GM19099 (cell line): Measurements from ENCODE around the gene CCDC87.

Source experiments
- POLR2A ChIP-seq: IDR thresholded peaks from 3 replicates; pipeline ENCODE4 v1.6.1; 2011; ENCODE audit warnings: low read depth; ENCODE audit not compliant: insufficient read length; ENCODE audit errors: extremely low read depth

Gene CCDC87

GRCh38 chr11:66564538-66564937, 28.3 kb downstream of the CCDC87 start:
- TF ChIP-seq POLR2A = no peak

GRCh38 chr11:66563832-66564231, 29.0 kb downstream of the CCDC87 start:
- no peak for TF ChIP-seq POLR2A

GRCh38 chr11:66562907-66563583, 29.8 kb downstream of the CCDC87 start:
- no peak for TF ChIP-seq POLR2A

- no peak for TF ChIP-seq POLR2A
Measured at GRCh38 chr11:66562275-66562674, 30.6 kb downstream of the CCDC87 start.

GRCh38 chr11:66561975-66562248, 31.0 kb downstream of the CCDC87 start:
- TF ChIP-seq POLR2A = no peak

- no peak for TF ChIP-seq POLR2A
Measured at GRCh38 chr11:66561178-66561974, 31.5 kb downstream of the CCDC87 start.

GRCh38 chr11:66559866-66560676, 32.8 kb downstream of the CCDC87 start:
- no peak for TF ChIP-seq POLR2A

GRCh38 chr11:66559142-66559865, 33.6 kb downstream of the CCDC87 start:
- no peak for TF ChIP-seq POLR2A

- TF ChIP-seq POLR2A = no peak
Measured at GRCh38 chr11:66557733-66558326, 35.0 kb downstream of the CCDC87 start.

GRCh38 chr11:66556086-66556485, 36.8 kb downstream of the CCDC87 start:
- no peak for TF ChIP-seq POLR2A

- TF ChIP-seq POLR2A = no peak
Measured at GRCh38 chr11:66555416-66555815, 37.4 kb downstream of the CCDC87 start.

- no peak for TF ChIP-seq POLR2A
Measured at GRCh38 chr11:66554602-66555001, 38.3 kb downstream of the CCDC87 start.

- no peak for TF ChIP-seq POLR2A
Measured at GRCh38 chr11:66550887-66551286, 42.0 kb downstream of the CCDC87 start.

- no peak for TF ChIP-seq POLR2A
Measured at GRCh38 chr11:66549696-66550095, 43.2 kb downstream of the CCDC87 start.
